ENCODE results near the gene HIBCH. TPM values are rescaled to one million over a fixed set of nuclear protein-coding genes. Genes with fewer than 3 reads are reported as not detected.

The HIBCH gene
- total RNA-seq, 1 experiment from 2014 or later, result 26.5 TPM

DNA sequence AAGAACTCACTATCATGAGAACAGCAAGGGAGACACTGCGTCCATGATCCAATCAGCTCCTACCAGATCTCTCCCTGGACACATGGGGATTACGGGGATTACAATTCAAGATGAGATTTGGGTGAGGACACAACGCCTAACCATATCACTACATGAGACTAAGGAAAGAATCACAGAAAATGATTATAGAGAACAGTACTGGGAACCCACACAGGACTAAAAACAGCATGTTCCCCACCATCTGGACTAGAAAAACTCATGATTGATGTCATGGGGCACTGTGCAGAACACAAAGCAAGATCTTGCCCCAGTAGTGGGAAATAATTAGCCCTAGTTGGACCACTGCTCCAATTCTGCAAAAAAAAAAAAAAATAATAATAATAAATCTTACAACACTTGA lies 63.5 kb downstream of the HIBCH start (continued):
- TF ChIP-seq, protein P1, sequence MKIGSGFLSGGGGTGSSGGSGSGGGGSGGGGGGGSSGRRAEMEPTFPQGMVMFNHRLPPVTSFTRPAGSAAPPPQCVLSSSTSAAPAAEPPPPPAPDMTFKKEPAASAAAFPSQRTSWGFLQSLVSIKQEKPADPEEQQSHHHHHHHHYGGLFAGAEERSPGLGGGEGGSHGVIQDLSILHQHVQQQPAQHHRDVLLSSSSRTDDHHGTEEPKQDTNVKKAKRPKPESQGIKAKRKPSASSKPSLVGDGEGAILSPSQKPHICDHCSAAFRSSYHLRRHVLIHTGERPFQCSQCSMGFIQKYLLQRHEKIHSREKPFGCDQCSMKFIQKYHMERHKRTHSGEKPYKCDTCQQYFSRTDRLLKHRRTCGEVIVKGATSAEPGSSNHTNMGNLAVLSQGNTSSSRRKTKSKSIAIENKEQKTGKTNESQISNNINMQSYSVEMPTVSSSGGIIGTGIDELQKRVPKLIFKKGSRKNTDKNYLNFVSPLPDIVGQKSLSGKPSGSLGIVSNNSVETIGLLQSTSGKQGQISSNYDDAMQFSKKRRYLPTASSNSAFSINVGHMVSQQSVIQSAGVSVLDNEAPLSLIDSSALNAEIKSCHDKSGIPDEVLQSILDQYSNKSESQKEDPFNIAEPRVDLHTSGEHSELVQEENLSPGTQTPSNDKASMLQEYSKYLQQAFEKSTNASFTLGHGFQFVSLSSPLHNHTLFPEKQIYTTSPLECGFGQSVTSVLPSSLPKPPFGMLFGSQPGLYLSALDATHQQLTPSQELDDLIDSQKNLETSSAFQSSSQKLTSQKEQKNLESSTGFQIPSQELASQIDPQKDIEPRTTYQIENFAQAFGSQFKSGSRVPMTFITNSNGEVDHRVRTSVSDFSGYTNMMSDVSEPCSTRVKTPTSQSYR (CRISPR knock-in tag; IDR thresholded peaks at IDR 0.05), result no peak
- TF ChIP-seq ZBTB21 (CRISPR knock-in tag; IDR thresholded peaks at IDR 0.05; ENCODE audit: borderline replicate concordance), result no peak
- TF ChIP-seq MAX (CRISPR knock-in tag; IDR thresholded peaks at IDR 0.05), result no peak
- TF ChIP-seq SMAD3 (CRISPR knock-in tag; IDR thresholded peaks at IDR 0.05; ENCODE audit: borderline replicate concordance), result no peak
- no peak for TF ChIP-seq CREB1 (CRISPR knock-in tag; IDR thresholded peaks at IDR 0.05)
- no peak for TF ChIP-seq ZNF423 (CRISPR knock-in tag; IDR thresholded peaks at IDR 0.05)

GRCh38 chr2:190255676-190256075 lies 64.0 kb downstream of the HIBCH start:
- CTCF ChIA-PET, result no interaction called here
- POLR2A ChIA-PET, result no interaction called here

More at GRCh38 chr2:190255676-190256075, 64.0 kb downstream of the HIBCH start:
- Mint-ChIP-seq H3K36me3 (peaks cover 29% of the 10 kb centered on the region), H3K4me1 (no peaks in the 10 kb centered on the region), H3K9me3 (no peaks in the 10 kb centered on the region), H3K4me3 (no peak overlapping the region), H3K27me3 (ENCODE audit: low read depth) (no peaks in the 10 kb centered on the region), H3K27ac (no peak overlapping the region)
- DNase-seq (ENCODE audit: low spot score) (no peak), ATAC-seq (no peak)
- no peak for TF ChIP-seq FOXP1 (CRISPR knock-in tag; IDR thresholded peaks at IDR 0.05; ENCODE audit: borderline replicate concordance)
- no peak for TF ChIP-seq ATF1 (CRISPR knock-in tag; IDR thresholded peaks at IDR 0.05)
- TF ChIP-seq, protein P2, sequence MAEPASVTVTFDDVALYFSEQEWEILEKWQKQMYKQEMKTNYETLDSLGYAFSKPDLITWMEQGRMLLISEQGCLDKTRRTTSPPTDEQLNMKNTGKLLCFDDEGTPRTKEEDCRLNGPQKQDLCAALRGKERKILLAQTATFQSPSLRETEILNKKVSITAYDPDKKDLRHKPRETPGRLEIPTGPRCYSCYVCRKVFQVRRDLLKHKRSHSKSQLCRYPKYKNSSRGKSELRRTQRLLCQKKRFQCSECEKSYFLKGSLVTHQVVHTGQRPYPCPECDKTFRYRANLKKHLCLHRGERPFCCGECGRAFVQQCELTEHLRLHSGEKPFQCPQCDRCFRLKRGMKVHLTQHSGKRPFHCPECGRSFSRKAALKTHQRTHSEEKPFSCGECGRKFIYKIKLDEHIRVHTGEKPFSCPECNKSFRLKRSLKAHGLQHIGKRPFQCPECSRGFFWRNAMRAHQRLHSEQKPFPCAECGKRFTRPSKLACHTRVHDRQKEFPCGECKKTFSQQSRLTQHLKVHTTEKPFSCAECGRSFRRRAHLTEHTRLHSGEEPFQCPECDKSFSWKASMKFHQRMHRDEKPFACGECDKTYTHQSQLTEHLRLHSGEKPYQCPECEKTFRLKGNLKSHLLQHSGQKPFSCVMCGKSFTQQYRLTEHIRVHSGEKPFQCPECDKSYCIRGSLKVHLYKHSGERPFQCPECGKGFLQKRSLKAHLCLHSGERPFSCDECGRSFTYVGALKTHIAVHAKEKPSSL (CRISPR knock-in tag; conservative IDR thresholded peaks at IDR 0.05), result no peak
- TF ChIP-seq ZBTB43 (CRISPR knock-in tag; IDR thresholded peaks at IDR 0.05), result no peak
- TF ChIP-seq JUN (CRISPR knock-in tag; IDR thresholded peaks at IDR 0.05), result no peak
- TF ChIP-seq, protein P3, sequence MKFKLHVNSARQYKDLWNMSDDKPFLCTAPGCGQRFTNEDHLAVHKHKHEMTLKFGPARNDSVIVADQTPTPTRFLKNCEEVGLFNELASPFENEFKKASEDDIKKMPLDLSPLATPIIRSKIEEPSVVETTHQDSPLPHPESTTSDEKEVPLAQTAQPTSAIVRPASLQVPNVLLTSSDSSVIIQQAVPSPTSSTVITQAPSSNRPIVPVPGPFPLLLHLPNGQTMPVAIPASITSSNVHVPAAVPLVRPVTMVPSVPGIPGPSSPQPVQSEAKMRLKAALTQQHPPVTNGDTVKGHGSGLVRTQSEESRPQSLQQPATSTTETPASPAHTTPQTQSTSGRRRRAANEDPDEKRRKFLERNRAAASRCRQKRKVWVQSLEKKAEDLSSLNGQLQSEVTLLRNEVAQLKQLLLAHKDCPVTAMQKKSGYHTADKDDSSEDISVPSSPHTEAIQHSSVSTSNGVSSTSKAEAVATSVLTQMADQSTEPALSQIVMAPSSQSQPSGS (CRISPR knock-in tag; IDR thresholded peaks at IDR 0.05; ENCODE audit: borderline replicate concordance, low read depth), result no peak
- no peak for TF ChIP-seq TP53 (CRISPR knock-in tag; IDR thresholded peaks at IDR 0.05)
- no peak for TF ChIP-seq ATF3 (CRISPR knock-in tag; conservative IDR thresholded peaks at IDR 0.05)
- TF ChIP-seq FOXP4 (CRISPR knock-in tag; IDR thresholded peaks at IDR 0.05), result no peak
